SIG-M5 (cell line): ENCODE data around the gene PCDHB1.

ENCODE experiments used
- DNase-seq: peaks from one replicate; lab custom pipeline; 2025; lab: John Stamatoyannopoulos, UW

PCDHB1 gene

GRCh38 chr5:141050622-141051520 is at the start of gene PCDHB1:
Gene PCDHB1, plus strand, starts transcription at chr5:141051374. Its CDS starts 97 bp downstream, at chr5:141051471.
- no peak for DNase-seq

GRCh38 chr5:141001446-141001843 is 49.7 kb upstream of the PCDHB1 start:
- DNase-seq: no peak

GRCh38 chr5:141001844-141002604 is 49.1 kb upstream of the PCDHB1 start:
- DNase-seq: no peak

- no peak for DNase-seq
Measured at GRCh38 chr5:141002605-141002965, 48.6 kb upstream of the PCDHB1 start.

- no peak for DNase-seq
Measured at GRCh38 chr5:141003031-141003430, 48.1 kb upstream of the PCDHB1 start.

- DNase-seq: no peak
Measured at GRCh38 chr5:141003791-141004611, 47.2 kb upstream of the PCDHB1 start.

GRCh38 chr5:141007791-141008190 is 43.4 kb upstream of the PCDHB1 start:
- no peak for DNase-seq

- DNase-seq: no peak
Measured at GRCh38 chr5:141010047-141010793, 41.0 kb upstream of the PCDHB1 start.

GRCh38 chr5:141017943-141018342 is 33.2 kb upstream of the PCDHB1 start:
- DNase-seq: no peak

- no peak for DNase-seq
Measured at GRCh38 chr5:141022384-141022783, 28.8 kb upstream of the PCDHB1 start.

- no peak for DNase-seq
Measured at GRCh38 chr5:141031006-141031405, 20.2 kb upstream of the PCDHB1 start.

GRCh38 chr5:141032626-141033025 is 18.5 kb upstream of the PCDHB1 start:
- DNase-seq: no peak

GRCh38 chr5:141039061-141039460 is 12.1 kb upstream of the PCDHB1 start:
- no peak for DNase-seq

GRCh38 chr5:141039517-141039916 is 11.7 kb upstream of the PCDHB1 start:
- no peak for DNase-seq

GRCh38 chr5:141040093-141040770 is 10.9 kb upstream of the PCDHB1 start:
- DNase-seq: no peak

- no peak for DNase-seq
Measured at GRCh38 chr5:141040771-141041426, 10.3 kb upstream of the PCDHB1 start.

GRCh38 chr5:141041427-141041785 is 9.8 kb upstream of the PCDHB1 start:
- DNase-seq: no peak

GRCh38 chr5:141042555-141042954 is 8.6 kb upstream of the PCDHB1 start:
- no peak for DNase-seq

GRCh38 chr5:141051521-141051866 is 320 bp downstream of the PCDHB1 start:
- no peak for DNase-seq

- DNase-seq: no peak
Measured at GRCh38 chr5:141077826-141078225, 26.7 kb downstream of the PCDHB1 start.

GRCh38 chr5:141082228-141082627 is 31.1 kb downstream of the PCDHB1 start:
- no peak for DNase-seq
